Stomach (tissue), 9 donors: ENCODE measurements around the gene ENKD1. TPM values are rescaled to one million over a fixed set of nuclear protein-coding genes. Genes with fewer than 3 reads are reported as not detected.

ENCODE experiments used
- DNase-seq, 2 donors: peaks; one replicate each; pipeline versions ENCODE4 v3.0.0 to v3.0.0-alpha.2; 2013 to 2019
- H3K27ac ChIP-seq, 5 donors: fragments of 200-600 bp in 4 of 5; sonication (generic) in 4 of 5; one replicate each; pipeline ENCODE4 v1.5.1; 2013 to 2019; ENCODE audit warnings: mild to moderate bottlenecking in 1 of 5, moderate library complexity in 1 of 5
- H3K27me3 ChIP-seq, 3 donors: fragments of 200-600 bp; sonication (generic); one replicate each; pipeline ENCODE4 v1.5.1; 2017 to 2019; ENCODE audit warnings: mixed run types in 1 of 3
- H3K36me3 ChIP-seq, 4 donors: fragments of 200-600 bp; sonication (generic); 1 replicate in 3 of 4; 2 replicates in 1 of 4; pipeline ENCODE4 v1.5.1; 2016 to 2019
- H3K4me1 ChIP-seq, 4 donors: fragments of 200-600 bp; sonication (generic); one replicate each; pipeline ENCODE4 v1.5.1; 2016 to 2019
- H3K4me3 ChIP-seq, 4 donors: fragments of 200-600 bp; sonication (generic) in 3 of 4; one replicate each; pipeline ENCODE4 v1.5.1; 2016 to 2019; ENCODE audit warnings: mild to moderate bottlenecking in 1 of 4
- H3K9me3 ChIP-seq, 4 donors: fragments of 200-600 bp; sonication (generic); one replicate each; pipeline ENCODE4 v1.5.1; 2016 to 2019
- CTCF ChIP-seq, 7 experiments: fragments of 450-650 bp in 4 of 7; fragments of 200-600 bp in 3 of 7; sonication (generic) in 3 of 7; IDR thresholded peaks; one replicate each; pipeline ENCODE4 v1.5.1; 2016 to 2019; ENCODE audit warnings: antibody characterized with exemption in 7 of 7, control low read depth in 2 of 7, mild to moderate bottlenecking in 1 of 7
- EP300 ChIP-seq: sonication (generic); formaldehyde crosslinking; IDR thresholded peaks from one replicate; pipeline ENCODE4 v1.6.1; 2017; ENCODE audit warnings: antibody characterized with exemption
- POLR2A ChIP-seq, 4 donors: fragments of 450-650 bp; IDR thresholded peaks; one replicate each; pipeline ENCODE4 v1.6.1; 2016; ENCODE audit warnings: antibody characterized with exemption in 4 of 4, control low read depth in 2 of 4, mild to moderate bottlenecking in 1 of 4, moderate library complexity in 1 of 4
- POLR2AphosphoS5 ChIP-seq, 3 donors: sonication (generic); formaldehyde crosslinking; IDR thresholded peaks; one replicate each; pipeline ENCODE4 v1.6.1; 2016; ENCODE audit warnings: antibody characterized with exemption in 3 of 3
- WGBS, 5 donors: extraction: QIAGEN DNeasy Blood & Tissue Kit in 3 of 5; methylation state at CpG; one replicate each; pipeline versions ENCODE4 v1.1.5 to v1.1.7; 2013 to 2018; 5-methylcytosine and 5-hydroxymethylcytosine counted together
- intact Hi-C: fragments of 100-400 bp; cut with DNase I; formaldehyde crosslinking; loops from one replicate; pipeline ENCODE4 v1.15.1; 2023; ENCODE audit warnings: low total_unique reads
- polyA plus RNA-seq, 3 donors: library from polyadenylated mRNA; stranded (reverse); fragments of 200-250 nt; gene quantifications; one replicate each; pipeline ENCODE4 v1.2.3, GENCODE V29; 2013
- total RNA-seq, 5 donors: library from RNA; depleted of rRNA; stranded (reverse); fragments of >200 nt; gene quantifications; one replicate each; pipeline versions ENCODE4 v1.1.0 to v1.2.3, GENCODE V29; 2014 to 2016
- donor health status: healthy with polysubstance abuse.
- donor health status: Bipolar disorder and iron deficiency.
- donor health status: healthy.

Gene ENKD1
- total and polyA plus RNA-seq, 8 donors, result 5.8 to 113 (median 20.1) TPM

- no peaks in the 10 kb centered on the region for H3K27me3 ChIP-seq
- H3K4me1 ChIP-seq, result peaks cover 0 to 14% (median 7%) of the 10 kb centered on the region in 4 donors
- no peaks in the 10 kb centered on the region for H3K9me3 ChIP-seq
- 88 to 100% (median 98%) methylated on average over 4 of the region's 4 CpGs for WGBS, 5 donors
- H3K36me3 ChIP-seq, result no peaks in the 10 kb centered on the region
- intact Hi-C loops, result no loop called here
- DNase-seq, result no peak
- no peak overlapping the region for H3K27ac ChIP-seq
- no peak overlapping the region for H3K4me3 ChIP-seq
- TF ChIP-seq EP300, result no peak
- no peak for TF ChIP-seq POLR2AphosphoS5 (IDR thresholded peaks at IDR 0.05)
- no peak for TF ChIP-seq CTCF (IDR thresholded peaks at IDR 0.05)
- TF ChIP-seq POLR2A (IDR thresholded peaks at IDR 0.05), result no peak
These were observed 40.7 kb upstream of the ENKD1 start for GRCh38 chr16:67707210-67707609.

GRCh38 chr16:67704110-67704509 is 37.6 kb upstream of the ENKD1 start:
- Histone ChIP-seq H3K27me3 (no peaks in the 10 kb centered on the region), H3K27ac (no peak overlapping the region), H3K4me1 (peaks cover 0 to 7% (median 2%) of the 10 kb centered on the region in 4 donors), H3K4me3 (no peak overlapping the region), H3K9me3 (peaks cover 0 to 5% (median 2%) of the 10 kb centered on the region in 4 donors), H3K36me3 (peaks cover 0 to 5% (median under 1%) of the 10 kb centered on the region in 4 donors)
- DNase-seq, result no peak
- WGBS, 5 donors, result 82 to 89% (median 86%) methylated on average over 5 of the region's 5 CpGs
- no peak for TF ChIP-seq CTCF (IDR thresholded peaks at IDR 0.05)
- no peak for TF ChIP-seq EP300
- no peak for TF ChIP-seq POLR2AphosphoS5 (IDR thresholded peaks at IDR 0.05)
- TF ChIP-seq POLR2A (IDR thresholded peaks at IDR 0.05), result no peak
- intact Hi-C loops, result no loop called here

- H3K36me3 ChIP-seq, result peaks cover 0 to 9% (median 2%) of the 10 kb centered on the region in 4 donors
- DNase-seq, result no peak
- no peaks in the 10 kb centered on the region for H3K27me3 ChIP-seq
- peaks cover 0 to 6% (median 3%) of the 10 kb centered on the region in 4 donors for H3K9me3 ChIP-seq
- WGBS, 5 donors, result 63 to 74% (median 66%) methylated on average over 2 of the region's 2 CpGs
- TF ChIP-seq POLR2AphosphoS5 (IDR thresholded peaks at IDR 0.05), result no peak
- TF ChIP-seq POLR2A (IDR thresholded peaks at IDR 0.05), result no peak
- TF ChIP-seq CTCF (IDR thresholded peaks at IDR 0.05), result no peak
- no peak for TF ChIP-seq EP300
- H3K27ac ChIP-seq, result no peak overlapping the region
- intact Hi-C loops, result no loop called here
- H3K4me1 ChIP-seq, result peaks cover 0 to 7% (median 2%) of the 10 kb centered on the region in 4 donors
- no peak overlapping the region for H3K4me3 ChIP-seq
These were observed 37.1 kb upstream of the ENKD1 start for GRCh38 chr16:67703626-67704025.

- intact Hi-C loops, result no loop called here
- Histone ChIP-seq H3K9me3 (peaks cover 0 to 6% (median 3%) of the 10 kb centered on the region in 4 donors), H3K27me3 (no peaks in the 10 kb centered on the region), H3K27ac (no peak overlapping the region), H3K36me3 (peaks cover 0 to 9% (median 5%) of the 10 kb centered on the region in 4 donors), H3K4me1 (peaks cover 0 to 19% (median 9%) of the 10 kb centered on the region in 4 donors), H3K4me3 (no peak overlapping the region)
- TF ChIP-seq POLR2AphosphoS5 (IDR thresholded peaks at IDR 0.05) (no peak), CTCF (IDR thresholded peaks at IDR 0.05) (no peak), POLR2A (IDR thresholded peaks at IDR 0.05) (no peak), EP300 (no peak)
- WGBS, 5 donors, result 92 to 97% (median 93%) methylated on average over 4 of the region's 4 CpGs
- DNase-seq, result no peak
These were observed 35.6 kb upstream of the ENKD1 start for GRCh38 chr16:67702130-67702529.
